KOPT-K1 (cell line): Measurements from ENCODE around the gene FBXL5.

ENCODE experiments used
- H3K27ac ChIP-seq: fragments of 200-600 bp; sonication (generic); 2 replicates; pipeline ENCODE4 v1.5.1; 2016; ENCODE audit warnings: antibody characterized with exemption, mild to moderate bottlenecking, low read depth, low read length; ENCODE audit not compliant: poor library complexity, severe bottlenecking
- H3K36me3 ChIP-seq: fragments of 200-600 bp; sonication (generic); 2 replicates; pipeline ENCODE4 v1.5.1; 2017; ENCODE audit warnings: antibody characterized with exemption, mild to moderate bottlenecking, low read length, moderate library complexity; ENCODE audit not compliant: insufficient read depth
- H3K9me3 ChIP-seq: fragments of 200-600 bp; sonication (generic); 2 replicates; pipeline ENCODE4 v1.5.1; 2017; ENCODE audit warnings: antibody characterized with exemption, low read length, mild to moderate bottlenecking; ENCODE audit not compliant: insufficient read depth, poor library complexity, severe bottlenecking

Gene FBXL5

DNA sequence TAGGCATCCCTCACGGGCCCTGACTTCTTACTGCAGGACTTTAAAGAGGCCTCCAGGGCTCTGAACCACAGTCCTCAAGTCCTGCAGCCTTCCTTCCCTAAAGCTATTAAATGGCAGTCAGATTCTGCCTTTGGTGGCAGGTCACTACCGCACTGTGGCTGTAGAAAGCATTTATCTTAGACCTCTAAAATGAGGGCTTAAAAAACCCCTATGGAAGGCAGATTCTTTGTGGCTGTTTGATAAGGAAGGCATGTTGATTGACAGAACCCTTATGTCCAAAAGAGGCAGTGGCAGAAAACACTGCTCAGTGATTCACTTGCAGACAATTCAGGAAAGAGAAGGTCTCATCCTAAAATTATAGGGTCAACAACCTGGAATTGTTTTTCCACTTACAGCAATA is 79.2 kb downstream of the FBXL5 start:
- Histone ChIP-seq H3K27ac (no peak overlapping the region), H3K9me3 (no peaks in the 10 kb centered on the region), H3K36me3 (no peaks in the 10 kb centered on the region)

DNA sequence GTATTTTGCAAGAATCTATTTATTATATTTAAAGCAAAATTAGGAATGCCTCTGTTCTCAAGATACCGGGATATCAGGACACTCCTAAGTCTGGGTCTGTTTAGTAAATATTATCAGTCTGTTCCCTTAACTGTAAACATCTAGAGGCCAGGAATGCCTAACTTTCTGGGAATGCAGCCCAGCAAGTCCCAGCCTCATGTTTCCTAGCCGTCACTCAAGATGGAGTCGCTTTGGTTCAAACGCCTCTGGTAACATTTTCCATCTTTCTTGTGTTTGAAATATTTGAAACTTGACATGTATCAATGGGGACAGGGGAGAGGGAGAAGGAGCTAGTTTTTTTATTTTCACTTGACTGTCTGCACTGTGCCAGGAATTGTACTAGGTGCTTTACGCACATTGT is 85.4 kb downstream of the FBXL5 start:
- H3K36me3 ChIP-seq, result no peaks in the 10 kb centered on the region
- H3K9me3 ChIP-seq, result no peaks in the 10 kb centered on the region
- no peak overlapping the region for H3K27ac ChIP-seq

DNA sequence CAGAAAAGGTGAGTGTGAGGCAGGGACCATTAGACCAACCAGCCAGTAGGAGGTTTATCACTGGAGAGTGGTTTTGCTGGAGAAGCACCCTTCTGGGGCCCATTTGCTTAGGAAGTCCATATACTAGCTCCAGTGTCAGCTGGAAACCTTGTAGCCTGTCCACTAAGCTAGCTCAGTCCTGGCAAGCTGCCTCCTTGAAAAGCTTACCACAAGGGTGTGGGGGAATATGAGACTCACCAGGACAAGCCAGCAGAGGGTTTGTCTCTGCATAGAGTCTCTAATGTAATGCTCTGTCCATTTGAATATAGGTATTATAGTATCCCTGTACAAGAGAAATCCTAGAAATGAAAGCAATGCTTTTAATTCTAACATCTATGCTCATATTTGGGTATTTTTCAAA is 86.3 kb downstream of the FBXL5 start:
- no peaks in the 10 kb centered on the region for H3K36me3 ChIP-seq
- H3K9me3 ChIP-seq, result no peaks in the 10 kb centered on the region
- no peak overlapping the region for H3K27ac ChIP-seq

DNA sequence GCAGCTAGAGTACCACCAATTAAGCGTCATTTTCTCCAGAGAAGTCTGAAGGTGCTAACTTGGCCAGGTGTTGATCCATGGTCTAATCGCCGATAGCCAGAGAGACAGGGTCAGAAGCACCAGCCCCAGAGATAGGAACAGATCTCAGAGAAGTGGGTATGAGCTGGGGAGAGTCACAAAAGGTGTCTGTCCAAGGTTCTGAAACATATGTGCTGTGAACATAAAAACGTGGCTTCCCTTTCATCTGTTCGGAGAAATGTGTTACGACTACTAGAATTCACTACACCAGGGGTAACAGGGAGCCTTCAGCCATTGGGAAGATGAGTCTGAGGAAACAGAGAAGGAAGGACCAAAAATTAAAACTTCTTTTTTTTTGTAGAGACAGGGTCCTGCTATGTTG is 91.3 kb downstream of the FBXL5 start:
- H3K9me3 ChIP-seq, result no peaks in the 10 kb centered on the region
- no peaks in the 10 kb centered on the region for H3K36me3 ChIP-seq
- H3K27ac ChIP-seq, result no peak overlapping the region

DNA sequence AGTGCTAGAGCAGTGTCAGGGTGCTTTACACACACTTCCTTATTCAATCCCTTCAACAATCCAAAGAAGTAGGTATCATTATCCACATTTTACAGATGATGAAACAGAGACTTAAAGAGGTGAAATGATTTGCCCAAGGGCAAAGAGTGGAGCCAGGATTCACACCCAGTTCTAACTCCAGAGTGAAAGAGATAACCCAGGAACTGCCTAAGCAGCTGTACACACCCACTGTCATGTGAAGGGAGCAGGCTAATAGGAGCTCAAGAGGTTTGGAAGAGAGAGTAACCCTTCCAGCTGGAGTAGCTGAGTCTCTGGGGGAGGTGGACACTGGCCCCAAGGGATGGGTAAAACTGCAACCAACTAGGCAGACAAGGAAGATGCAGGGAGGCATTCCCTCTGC is 92.5 kb downstream of the FBXL5 start:
- Histone ChIP-seq H3K9me3 (no peaks in the 10 kb centered on the region), H3K27ac (no peak overlapping the region), H3K36me3 (no peaks in the 10 kb centered on the region)

DNA sequence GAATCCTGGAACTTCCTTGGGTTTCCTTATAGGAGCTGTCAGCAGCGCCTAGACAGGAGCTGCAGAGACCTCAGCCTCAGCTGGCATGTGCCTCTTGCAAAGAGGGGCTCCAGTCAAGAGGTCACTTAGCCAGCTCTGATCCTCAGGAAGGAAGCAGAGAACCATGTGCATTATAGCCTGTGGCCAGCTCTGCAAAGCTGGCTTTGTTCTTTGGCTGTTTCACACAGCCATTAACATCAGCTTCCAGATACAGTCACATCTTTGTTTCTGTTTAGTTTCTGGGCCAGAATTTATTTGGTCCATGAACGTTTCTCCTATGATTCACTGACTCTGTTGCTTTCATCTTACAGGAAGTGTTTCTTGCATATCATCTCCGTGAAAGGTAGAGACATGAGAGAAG is 93.0 kb downstream of the FBXL5 start:
- H3K36me3 ChIP-seq, result no peaks in the 10 kb centered on the region
- no peaks in the 10 kb centered on the region for H3K9me3 ChIP-seq
- no peak overlapping the region for H3K27ac ChIP-seq

DNA sequence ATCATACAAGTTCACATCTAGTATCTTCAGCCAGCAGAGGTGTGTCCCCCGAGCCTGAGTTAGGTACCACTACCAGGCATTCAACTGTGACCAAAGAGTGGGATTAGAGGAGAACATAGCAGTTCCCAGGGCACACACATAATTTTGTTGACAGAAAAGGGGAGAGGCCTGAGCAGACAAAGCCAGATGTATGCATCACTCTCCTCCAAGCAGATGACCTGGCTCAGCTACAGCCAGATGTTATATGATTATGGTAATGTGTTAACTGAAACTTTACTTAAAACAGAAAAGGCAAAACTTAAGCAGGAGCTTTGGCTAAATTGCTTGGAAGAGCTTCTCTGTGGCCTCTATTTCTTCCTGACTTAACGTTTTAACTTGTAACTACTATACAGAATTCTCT is 96.6 kb downstream of the FBXL5 start:
- Histone ChIP-seq H3K36me3 (no peaks in the 10 kb centered on the region), H3K9me3 (no peaks in the 10 kb centered on the region), H3K27ac (no peak overlapping the region)

DNA sequence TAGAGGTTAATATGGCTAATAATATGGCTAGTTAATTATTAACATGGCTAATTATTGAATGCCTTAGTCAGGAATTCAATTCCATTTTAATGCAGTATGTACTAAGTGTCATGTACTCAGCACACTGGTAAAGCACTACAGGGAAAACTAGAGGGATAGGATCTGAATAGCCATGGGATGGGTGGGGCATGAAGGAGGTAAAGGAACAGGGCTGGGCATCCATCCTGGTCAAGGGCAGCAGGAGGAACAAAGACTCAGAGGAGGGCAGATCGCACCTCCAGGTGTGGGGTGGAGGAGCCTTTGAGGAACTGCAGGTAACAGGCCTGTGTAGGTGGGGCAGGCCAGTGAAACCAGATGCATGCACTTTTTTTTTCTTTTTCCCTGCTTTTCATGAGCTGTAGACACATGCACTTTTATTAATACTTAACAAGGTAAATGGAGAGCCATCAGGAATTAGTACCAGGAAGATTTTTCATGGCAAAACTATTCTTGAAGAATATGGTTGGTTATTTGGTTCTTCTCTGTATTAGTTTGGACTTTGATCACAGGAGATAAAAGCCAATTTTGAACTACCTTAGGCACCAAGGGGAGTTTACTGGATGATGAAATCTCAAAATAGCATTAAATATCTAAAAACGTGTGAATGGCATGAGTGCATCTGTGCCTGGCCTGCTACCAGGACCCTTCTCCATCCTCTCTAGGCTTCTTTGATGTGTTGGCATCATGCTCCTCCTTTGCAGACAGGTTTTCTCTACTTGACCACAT is 97.2 kb downstream of the FBXL5 start:
- Histone ChIP-seq H3K27ac (no peak overlapping the region), H3K36me3 (no peaks in the 10 kb centered on the region)

DNA sequence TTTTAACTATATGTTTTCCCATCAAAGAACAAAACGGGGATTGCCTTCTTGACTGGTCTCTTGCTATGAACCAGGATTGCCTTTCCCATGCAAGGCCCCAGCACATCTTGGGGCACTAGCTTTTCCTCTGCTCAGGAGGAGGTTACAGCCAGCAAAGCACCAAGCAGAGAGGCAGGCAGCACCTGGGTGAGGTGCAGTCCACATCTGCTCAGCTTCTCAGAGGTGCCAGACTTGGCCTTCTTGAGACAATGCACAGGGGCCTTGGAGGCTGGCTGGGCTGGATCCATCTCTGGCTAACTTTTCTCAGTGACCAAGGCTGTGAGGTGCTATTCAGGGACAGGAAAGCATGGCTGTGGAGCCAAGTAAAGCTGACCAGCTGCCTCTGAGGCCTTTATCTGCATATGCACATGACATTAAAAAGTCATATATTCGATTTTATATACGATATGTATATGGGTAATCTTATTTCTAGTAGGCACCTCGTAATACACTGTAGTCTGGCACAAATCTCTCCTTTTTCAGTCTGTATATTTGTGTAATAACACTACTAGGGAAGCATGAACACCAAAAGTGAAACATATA is 98.6 kb downstream of the FBXL5 start:
- no peaks in the 10 kb centered on the region for H3K36me3 ChIP-seq

More for the DNA sequence above, 97.2 kb downstream of the FBXL5 start:
- H3K9me3 ChIP-seq, result no peaks in the 10 kb centered on the region

More for the DNA sequence above, 98.6 kb downstream of the FBXL5 start:
- Histone ChIP-seq H3K9me3 (no peaks in the 10 kb centered on the region), H3K27ac (no peak overlapping the region)
